ENCODE results near the gene LRRFIP1.

The LRRFIP1 gene

DNA sequence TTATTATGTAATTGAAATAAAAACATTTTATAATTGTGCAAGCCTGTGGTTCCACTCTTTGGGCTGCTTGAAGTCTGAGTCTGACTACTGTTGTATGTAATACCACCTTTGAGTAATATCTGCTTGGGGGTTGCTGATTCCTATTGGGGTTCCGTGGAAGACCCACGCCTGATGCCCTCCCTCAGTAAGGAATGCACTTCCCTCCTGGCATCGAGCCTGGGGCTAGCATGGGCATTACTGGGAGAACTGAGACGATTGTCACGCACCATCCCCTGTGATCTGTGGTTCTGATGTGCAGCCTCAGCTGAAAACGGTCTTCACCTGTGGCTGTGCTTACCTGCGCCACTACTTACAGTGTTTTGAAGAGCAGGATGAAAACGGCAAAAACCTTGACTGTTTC is 138.5 kb downstream of the LRRFIP1 start:
- H3K36me3 ChIP-seq, result no peaks in the 10 kb centered on the region
- no peak for DNase-seq
- TF ChIP-seq, protein P1, sequence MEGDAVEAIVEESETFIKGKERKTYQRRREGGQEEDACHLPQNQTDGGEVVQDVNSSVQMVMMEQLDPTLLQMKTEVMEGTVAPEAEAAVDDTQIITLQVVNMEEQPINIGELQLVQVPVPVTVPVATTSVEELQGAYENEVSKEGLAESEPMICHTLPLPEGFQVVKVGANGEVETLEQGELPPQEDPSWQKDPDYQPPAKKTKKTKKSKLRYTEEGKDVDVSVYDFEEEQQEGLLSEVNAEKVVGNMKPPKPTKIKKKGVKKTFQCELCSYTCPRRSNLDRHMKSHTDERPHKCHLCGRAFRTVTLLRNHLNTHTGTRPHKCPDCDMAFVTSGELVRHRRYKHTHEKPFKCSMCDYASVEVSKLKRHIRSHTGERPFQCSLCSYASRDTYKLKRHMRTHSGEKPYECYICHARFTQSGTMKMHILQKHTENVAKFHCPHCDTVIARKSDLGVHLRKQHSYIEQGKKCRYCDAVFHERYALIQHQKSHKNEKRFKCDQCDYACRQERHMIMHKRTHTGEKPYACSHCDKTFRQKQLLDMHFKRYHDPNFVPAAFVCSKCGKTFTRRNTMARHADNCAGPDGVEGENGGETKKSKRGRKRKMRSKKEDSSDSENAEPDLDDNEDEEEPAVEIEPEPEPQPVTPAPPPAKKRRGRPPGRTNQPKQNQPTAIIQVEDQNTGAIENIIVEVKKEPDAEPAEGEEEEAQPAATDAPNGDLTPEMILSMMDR (IDR thresholded peaks at IDR 0.05; ENCODE audit: low read depth, low read length), result no peak
- no peak overlapping the region for H3K27ac ChIP-seq
- no peak overlapping the region for H3K4me3 ChIP-seq (ENCODE audit: low read depth, low read length)
- H3K9me3 ChIP-seq (ENCODE audit: severe bottlenecking), result no peaks in the 10 kb centered on the region
- H3K27me3 ChIP-seq (ENCODE audit: insufficient read depth, low read depth, severe bottlenecking), result no peaks in the 10 kb centered on the region

DNA sequence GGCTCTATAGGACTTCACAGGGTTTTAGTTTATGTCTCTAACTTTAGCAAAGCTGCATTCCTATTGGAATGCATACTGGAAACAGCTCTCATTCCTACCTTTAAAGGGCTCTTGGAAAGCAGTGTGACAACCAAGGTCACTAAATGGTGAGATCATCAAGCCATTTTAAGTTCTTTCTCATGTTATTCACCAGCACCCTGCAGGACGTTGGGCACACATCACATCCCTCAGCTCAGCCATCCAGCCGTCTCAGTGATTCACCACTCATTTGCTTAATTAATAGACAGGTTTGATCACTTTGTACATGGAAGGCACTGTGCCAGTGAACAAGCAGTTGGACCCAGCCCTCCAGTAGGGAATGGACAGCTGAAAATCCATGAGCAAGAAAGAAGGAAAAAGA is 139.0 kb downstream of the LRRFIP1 start:
- no peak overlapping the region for H3K4me3 ChIP-seq (ENCODE audit: low read depth, low read length)
- no peak for DNase-seq
- H3K27me3 ChIP-seq (ENCODE audit: insufficient read depth, low read depth, severe bottlenecking), result no peaks in the 10 kb centered on the region
- no peaks in the 10 kb centered on the region for H3K9me3 ChIP-seq (ENCODE audit: severe bottlenecking)
- TF ChIP-seq, protein P1 (IDR thresholded peaks at IDR 0.05; ENCODE audit: low read depth, low read length), result no peak
- no peak overlapping the region for H3K27ac ChIP-seq
- H3K36me3 ChIP-seq, result no peaks in the 10 kb centered on the region

DNA sequence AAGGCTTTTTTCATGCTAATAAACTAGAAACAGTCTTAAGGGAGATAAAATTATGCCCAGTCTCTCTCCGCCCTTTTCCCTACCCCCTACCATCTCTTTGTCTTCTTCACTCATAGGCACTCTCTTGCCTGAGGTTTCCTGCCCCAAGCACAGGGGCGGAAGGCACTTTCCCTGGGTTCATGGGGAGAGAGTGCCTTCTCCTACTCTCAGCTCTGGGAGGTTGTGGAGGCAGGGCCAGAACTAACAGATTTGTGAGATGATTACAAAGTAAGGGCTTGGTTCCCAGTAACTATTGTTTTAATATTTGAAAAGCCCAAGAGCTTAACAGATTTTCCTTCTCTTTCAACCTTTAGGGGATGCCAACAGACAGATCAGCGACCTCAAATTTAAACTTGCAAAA is 145.1 kb downstream of the LRRFIP1 start:
- TF ChIP-seq, protein P1 (IDR thresholded peaks at IDR 0.05; ENCODE audit: low read depth, low read length), result no peak
- H3K4me3 ChIP-seq (ENCODE audit: low read depth, low read length), result no peak overlapping the region
- H3K36me3 ChIP-seq, result no peaks in the 10 kb centered on the region
- H3K27ac ChIP-seq, result no peak overlapping the region
- H3K27me3 ChIP-seq (ENCODE audit: insufficient read depth, low read depth, severe bottlenecking), result no peaks in the 10 kb centered on the region
- H3K9me3 ChIP-seq (ENCODE audit: severe bottlenecking), result no peaks in the 10 kb centered on the region
- DNase-seq, result no peak

DNA sequence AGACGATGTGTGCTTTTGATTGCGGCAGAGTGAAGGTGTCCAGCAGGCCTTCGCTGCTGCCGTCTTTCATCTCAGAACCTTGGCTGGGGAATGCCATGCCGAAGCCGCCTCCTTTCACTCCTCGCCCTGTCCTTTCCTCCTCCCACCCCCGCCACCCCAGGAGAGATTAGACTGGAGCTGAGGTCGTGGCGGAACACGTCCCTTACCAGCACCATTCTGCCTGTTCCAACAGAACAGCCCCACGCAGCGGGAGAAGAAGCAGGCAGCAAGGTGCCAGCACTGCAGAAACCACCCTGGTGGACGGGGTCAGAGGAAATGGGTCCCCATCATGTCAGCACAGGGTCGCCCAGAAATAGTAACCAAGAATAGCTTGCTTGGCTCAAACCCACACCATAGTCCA is 146.4 kb downstream of the LRRFIP1 start:
- Histone ChIP-seq H3K36me3 (no peaks in the 10 kb centered on the region), H3K4me3 (ENCODE audit: low read depth, low read length) (no peak overlapping the region), H3K27me3 (ENCODE audit: insufficient read depth, low read depth, severe bottlenecking) (no peaks in the 10 kb centered on the region), H3K9me3 (ENCODE audit: severe bottlenecking) (no peaks in the 10 kb centered on the region), H3K27ac (no peak overlapping the region)
- DNase-seq, result no peak
- TF ChIP-seq, protein P1 (IDR thresholded peaks at IDR 0.05; ENCODE audit: low read depth, low read length), result no peak

- Histone ChIP-seq H3K9me3 (ENCODE audit: severe bottlenecking) (no peaks in the 10 kb centered on the region), H3K27ac (no peak overlapping the region), H3K4me3 (ENCODE audit: low read depth, low read length) (no peak overlapping the region), H3K36me3 (no peaks in the 10 kb centered on the region), H3K27me3 (ENCODE audit: insufficient read depth, low read depth, severe bottlenecking) (no peaks in the 10 kb centered on the region)
- TF ChIP-seq, protein P1 (IDR thresholded peaks at IDR 0.05; ENCODE audit: low read depth, low read length), result peak; percentile 84
- peak; percentile 55 for DNase-seq
These were observed 147.6 kb downstream of the LRRFIP1 start for GRCh38 chr2:237774811-237775553.

DNA sequence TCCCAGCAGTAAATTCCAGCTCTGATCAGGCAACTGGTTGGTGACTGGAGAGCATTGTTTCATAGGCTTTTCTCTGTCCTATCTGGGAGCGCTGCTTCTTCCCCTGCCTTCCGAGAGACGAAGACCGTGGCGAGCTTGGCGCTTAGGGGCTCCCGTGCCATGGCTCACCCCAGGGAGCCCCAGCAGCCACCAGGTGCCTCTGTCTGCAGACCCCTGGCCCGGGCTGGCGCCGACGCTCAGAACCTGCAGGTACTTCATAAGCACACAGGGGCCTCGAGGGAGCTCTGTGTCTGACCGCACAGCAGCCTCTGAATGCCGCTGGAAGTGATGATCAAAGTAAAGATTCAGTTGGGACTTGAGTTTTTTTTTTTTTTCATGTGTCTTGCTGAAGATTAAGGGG is 152.1 kb downstream of the LRRFIP1 start:
- TF ChIP-seq, protein P1 (IDR thresholded peaks at IDR 0.05; ENCODE audit: low read depth, low read length), result no peak
- Histone ChIP-seq H3K4me3 (ENCODE audit: low read depth, low read length) (no peak overlapping the region), H3K27me3 (ENCODE audit: insufficient read depth, low read depth, severe bottlenecking) (no peaks in the 10 kb centered on the region), H3K27ac (no peak overlapping the region), H3K36me3 (no peaks in the 10 kb centered on the region), H3K9me3 (ENCODE audit: severe bottlenecking) (no peaks in the 10 kb centered on the region)
- DNase-seq, result no peak

All from WERI-Rb-1 (cell line).